Astrocyte (in vitro differentiated cells and primary cell): ENCODE data around the gene PRSS38. TPM values are rescaled to one million over a fixed set of nuclear protein-coding genes. Genes with fewer than 3 reads are reported as not detected.

ENCODE experiments used
- DNase-seq: peaks from one replicate; pipeline ENCODE4 v3.0.0-alpha.2; 2010; ENCODE audit warnings: low read depth
- FAIRE-seq: peaks from 2 replicates; lab custom pipeline; 2011; peaks lifted over from hg19 to GRCh38; lab: Jason Lieb, UNC
- H2AFZ ChIP-seq: 2 replicates; pipeline ENCODE4 v1.6.0; 2012; ENCODE audit warnings: low read depth, low read length, inconsistent platforms
- H3K27ac ChIP-seq: 2 replicates; pipeline ENCODE4 v1.5.1; 2011; ENCODE audit warnings: low read depth, low read length, inconsistent platforms
- H3K27me3 ChIP-seq: 2 replicates; pipeline ENCODE4 v1.6.0; 2011; ENCODE audit warnings: low read length, inconsistent platforms; ENCODE audit not compliant: insufficient read depth
- H3K36me3 ChIP-seq: 2 replicates; pipeline ENCODE4 v1.5.1; 2011; ENCODE audit warnings: low read length, inconsistent platforms; ENCODE audit not compliant: insufficient read depth
- H3K4me1 ChIP-seq: 2 replicates; pipeline ENCODE4 v1.5.1; 2011; ENCODE audit warnings: low read length, inconsistent platforms; ENCODE audit not compliant: insufficient read depth
- H3K4me2 ChIP-seq: 2 replicates; pipeline ENCODE4 v1.6.0; 2012; ENCODE audit warnings: low read length, inconsistent platforms
- H3K4me3 ChIP-seq: 2 replicates; pipeline ENCODE4 v1.5.1; 2011; ENCODE audit warnings: low read depth, mild to moderate bottlenecking, low read length, inconsistent platforms; ENCODE audit not compliant: insufficient read depth
- H3K79me2 ChIP-seq: 2 replicates; pipeline ENCODE4 v1.6.0; 2012; ENCODE audit warnings: mild to moderate bottlenecking, low read length, inconsistent platforms; ENCODE audit not compliant: insufficient read depth
- H3K9ac ChIP-seq: 2 replicates; pipeline ENCODE4 v1.6.0; 2012; ENCODE audit warnings: mild to moderate bottlenecking, low read length, inconsistent platforms
- H3K9me3 ChIP-seq: 2 replicates; pipeline ENCODE4 v1.5.1; 2012; ENCODE audit warnings: low read depth, mild to moderate bottlenecking, low read length, inconsistent platforms; ENCODE audit not compliant: insufficient read depth
- H4K20me1 ChIP-seq: 2 replicates; pipeline ENCODE4 v1.6.0; 2012; ENCODE audit warnings: low read length, inconsistent platforms; ENCODE audit not compliant: insufficient read depth
- H3K27ac Mint-ChIP-seq: one replicate; pipeline ENCODE4 v1.8.0; 2021; ENCODE audit warnings: mild to moderate bottlenecking, mixed read lengths; ENCODE audit not compliant: unreplicated experiment
- H3K27me3 Mint-ChIP-seq: one replicate; pipeline ENCODE4 v1.8.0; 2021; ENCODE audit warnings: low read depth, mixed read lengths; ENCODE audit not compliant: unreplicated experiment
- H3K36me3 Mint-ChIP-seq: one replicate; pipeline ENCODE4 v1.8.0; 2021; ENCODE audit warnings: low read depth, mixed read lengths; ENCODE audit not compliant: unreplicated experiment
- H3K4me1 Mint-ChIP-seq: one replicate; pipeline ENCODE4 v1.8.0; 2021; ENCODE audit warnings: low read depth, mixed read lengths; ENCODE audit not compliant: unreplicated experiment
- H3K4me3 Mint-ChIP-seq: one replicate; pipeline ENCODE4 v1.8.0; 2021; ENCODE audit warnings: mild to moderate bottlenecking, moderate library complexity, mixed read lengths; ENCODE audit not compliant: unreplicated experiment
- H3K9me3 Mint-ChIP-seq: one replicate; pipeline ENCODE4 v1.8.0; 2021; ENCODE audit warnings: mild to moderate bottlenecking, mixed read lengths; ENCODE audit not compliant: unreplicated experiment
- CTCF ChIP-seq: IDR thresholded peaks from 2 replicates; pipeline ENCODE4 v1.5.1; 2011; ENCODE audit warnings: low read depth, mild to moderate bottlenecking, inconsistent platforms, low read length, moderate library complexity; ENCODE audit not compliant: insufficient read depth
- EZH2 ChIP-seq: IDR thresholded peaks from 2 replicates; pipeline ENCODE4 v1.6.1; 2012; ENCODE audit warnings: mild to moderate bottlenecking, low read length, inconsistent platforms; ENCODE audit not compliant: insufficient read depth
- total RNA-seq: library from RNA; stranded (reverse); gene quantifications from 2 replicates; pipeline ENCODE4 v1.2.1, GENCODE V29; 2021

PRSS38 gene
- total RNA-seq, 1 donor from 2014 or later: not detected

- Histone ChIP-seq H4K20me1 (no peaks in the 10 kb centered on the region), H3K9ac (no peak overlapping the region), H3K4me2 (peak overlapping the region; percentile 75), H3K79me2 (no peaks in the 10 kb centered on the region), H3K27ac (no peak overlapping the region), H3K4me1 (peaks cover 9% of the 10 kb centered on the region), H2AFZ (no peak overlapping the region), H3K4me3 (no peak overlapping the region), H3K27me3 (no peaks in the 10 kb centered on the region), H3K36me3 (no peaks in the 10 kb centered on the region), H3K9me3 (no peaks in the 10 kb centered on the region)
- no peaks in the 10 kb centered on the region for H3K9me3 Mint-ChIP-seq
- DNase-seq (no peak), FAIRE-seq (no peak)
- no peaks in the 10 kb centered on the region for H3K36me3 Mint-ChIP-seq
- TF ChIP-seq EZH2: no peak
- TF ChIP-seq CTCF: no peak
- H3K4me1 Mint-ChIP-seq: peaks cover 4% of the 10 kb centered on the region
- no peak overlapping the region for H3K27ac Mint-ChIP-seq
- H3K27me3 Mint-ChIP-seq: peaks cover 12% of the 10 kb centered on the region
- H3K4me3 Mint-ChIP-seq: no peak overlapping the region
Observed at GRCh38 chr1:227886503-227886961, 71.1 kb downstream of the PRSS38 start.

GRCh38 chr1:227886993-227887696 lies 71.7 kb downstream of the PRSS38 start:
- H3K27ac ChIP-seq: no peak overlapping the region
- peaks cover 9% of the 10 kb centered on the region for H3K4me1 ChIP-seq
- no peaks in the 10 kb centered on the region for H3K36me3 ChIP-seq
- no peaks in the 10 kb centered on the region for H3K9me3 Mint-ChIP-seq
- H3K27ac Mint-ChIP-seq: no peak overlapping the region
- H3K9me3 ChIP-seq: no peaks in the 10 kb centered on the region
- peak overlapping the region; percentile 41 for H2AFZ ChIP-seq
- H3K79me2 ChIP-seq: no peaks in the 10 kb centered on the region
- H3K27me3 Mint-ChIP-seq: peaks cover 12% of the 10 kb centered on the region
- H3K36me3 Mint-ChIP-seq: no peaks in the 10 kb centered on the region
- H3K4me3 Mint-ChIP-seq: no peak overlapping the region
- DNase-seq (peak; percentile 37), FAIRE-seq (no peak)
- H4K20me1 ChIP-seq: no peaks in the 10 kb centered on the region
- TF ChIP-seq EZH2: no peak
- no peak for TF ChIP-seq CTCF
- H3K4me2 ChIP-seq: peak overlapping the region; percentile 75
- H3K4me1 Mint-ChIP-seq: peaks cover 4% of the 10 kb centered on the region
- peak overlapping the region; percentile 38 for H3K9ac ChIP-seq
- peak overlapping the region; percentile 1 for H3K4me3 ChIP-seq
- no peaks in the 10 kb centered on the region for H3K27me3 ChIP-seq
